BLaER1 treated with 17β-estradiol and CSF1 and Interleukin-3, amounts not matched to agents 10 nM and 100 nM (cell line): ENCODE measurements around the gene TSPAN17.

Experiments
- H3K27ac ChIP-seq, 11 experiments: shearing (Covaris generic); formaldehyde crosslinking; 2 replicates each; pipeline ENCODE4 v1.8.1; 2022
- H3K27me3 ChIP-seq, 11 experiments: shearing (Covaris generic); formaldehyde crosslinking; 2 replicates each; pipeline ENCODE4 v1.8.1; 2022
- H3K36me3 ChIP-seq, 11 experiments: shearing (Covaris generic); formaldehyde crosslinking; 2 replicates each; pipeline ENCODE4 v1.8.1; 2022
- H3K4me1 ChIP-seq, 10 experiments: shearing (Covaris generic); formaldehyde crosslinking; 2 replicates each; pipeline ENCODE4 v1.8.1; 2022
- H3K4me2 ChIP-seq, 11 experiments: shearing (Covaris generic); formaldehyde crosslinking; 2 replicates each; pipeline ENCODE4 v1.8.1; 2022
- H3K4me3 ChIP-seq, 10 experiments: shearing (Covaris generic); formaldehyde crosslinking; 2 replicates each; pipeline ENCODE4 v1.8.1; 2022
- H3K9ac ChIP-seq, 11 experiments: shearing (Covaris generic); formaldehyde crosslinking; 2 replicates each; pipeline ENCODE4 v1.8.1; 2022
- H3K9me3 ChIP-seq, 11 experiments: shearing (Covaris generic); formaldehyde crosslinking; replicated peaks in 1 of 11; 2 replicates each; pipeline ENCODE4 v1.8.1; 2022
- H4K20me1 ChIP-seq, 11 experiments: shearing (Covaris generic); formaldehyde crosslinking; 2 replicates each; pipeline ENCODE4 v1.8.1; 2022
- Cebpa-rat ChIP-seq, 11 experiments: shearing (Covaris generic); IDR thresholded peaks; 2 replicates each; pipeline ENCODE4 v1.8.1; 2022

The TSPAN17 gene

DNA sequence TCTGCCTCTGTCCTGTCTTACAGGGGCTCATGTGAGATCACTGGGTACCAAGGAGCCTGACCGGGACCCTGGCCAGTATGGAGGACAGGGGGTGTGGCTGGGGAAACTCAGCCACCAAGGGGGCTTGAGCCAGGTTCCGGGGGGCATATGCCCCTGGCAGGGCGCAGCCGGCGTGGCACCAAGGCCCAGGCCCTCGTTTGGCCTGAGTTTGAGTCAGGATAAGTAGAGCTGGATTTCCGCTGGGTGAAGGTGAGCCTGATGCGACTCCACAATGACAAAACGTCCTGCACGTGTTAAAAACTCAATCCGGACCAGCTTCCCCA lies 616 bp upstream of the TSPAN17 start:
- Histone ChIP-seq H3K36me3 (no peaks in the 10 kb centered on the region), H4K20me1 (peaks cover 21 to 39% (median 36%) of the 10 kb centered on the region in 11 experiments; a peak in 20 of 22 replicates), H3K9me3 (no peaks in the 10 kb centered on the region), H3K4me3 (peak overlapping the region in 9 of 10 experiments; percentile 64 to 82 (median 74); a peak in 16 of 20 replicates), H3K9ac (peak overlapping the region; percentile 39 to 88 (median 84); a peak in 20 of 22 replicates), H3K27ac (peak overlapping the region in 10 of 11 experiments; percentile 44 to 91 (median 78); a peak in 19 of 22 replicates), H3K27me3 (peaks cover 0 to 10% (median 0%) of the 10 kb centered on the region in 11 experiments; a peak in 1 of 22 replicates), H3K4me1 (peaks cover 47 to 73% (median 67%) of the 10 kb centered on the region in 10 experiments), H3K4me2 (peak overlapping the region; percentile 75 to 99 (median 89))
- no peak for TF ChIP-seq Cebpa-rat (IDR thresholded peaks at IDR 0.05)

GRCh38 chr5:176647843-176648473 lies 674 bp downstream of the TSPAN17 start:
- Histone ChIP-seq H3K4me3 (peak overlapping the region; percentile 64 to 82 (median 74)), H4K20me1 (peaks cover 23 to 52% (median 48%) of the 10 kb centered on the region in 11 experiments; a peak in 20 of 22 replicates), H3K36me3 (peaks cover 0 to 10% (median 3%) of the 10 kb centered on the region in 11 experiments; a peak in 10 of 22 replicates), H3K9ac (peak overlapping the region; percentile 76 to 92 (median 85)), H3K4me2 (peak overlapping the region; percentile 95 to 100 (median 99)), H3K27ac (peak overlapping the region; percentile 76 to 91 (median 84)), H3K9me3 (no peaks in the 10 kb centered on the region), H3K27me3 (peaks cover 0 to 10% (median 0%) of the 10 kb centered on the region in 11 experiments; a peak in 1 of 22 replicates), H3K4me1 (peaks cover 58 to 86% (median 80%) of the 10 kb centered on the region in 10 experiments)
- TF ChIP-seq Cebpa-rat (IDR thresholded peaks at IDR 0.05): no peak

DNA sequence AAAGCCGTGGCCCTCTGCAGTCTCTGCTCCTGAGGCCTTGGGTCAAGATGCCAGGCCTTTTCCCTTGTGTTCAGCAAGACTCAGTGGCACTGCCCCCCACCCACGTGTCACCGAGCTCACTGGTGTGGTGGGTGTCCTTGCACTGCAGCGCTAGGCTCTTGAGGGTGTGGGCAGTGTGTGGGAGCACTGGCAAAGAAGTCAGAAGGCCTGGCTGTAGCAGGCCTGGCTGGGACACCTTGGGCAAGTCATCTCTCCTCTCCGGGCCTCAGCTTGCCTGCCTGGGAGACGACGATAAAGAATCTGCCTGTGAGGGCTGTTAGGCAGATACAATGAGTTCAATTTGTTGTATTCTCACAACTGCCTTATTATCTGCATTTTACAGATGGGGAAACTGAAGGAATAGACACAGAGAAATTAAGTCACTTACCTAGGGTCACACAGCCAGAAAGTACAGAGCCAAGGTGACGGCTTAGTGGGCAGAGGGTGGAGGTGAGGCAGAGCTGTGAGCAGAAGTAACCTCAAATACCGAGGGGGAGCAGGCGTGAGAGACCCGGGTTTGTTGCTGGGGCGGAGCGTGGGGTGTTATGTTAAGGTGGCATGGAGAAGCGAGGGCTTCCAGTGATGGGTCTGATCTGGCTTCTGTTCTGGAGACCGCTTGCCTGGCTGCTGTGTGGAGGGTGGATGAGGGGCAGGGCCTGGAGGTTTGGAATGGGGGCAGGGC lies 1.4 kb downstream of the TSPAN17 start:
- Histone ChIP-seq H3K36me3 (peaks cover 0 to 16% (median 7%) of the 10 kb centered on the region in 11 experiments; a peak in 11 of 22 replicates), H3K9ac (peak overlapping the region; percentile 76 to 92 (median 85)), H3K4me2 (peak overlapping the region; percentile 95 to 100 (median 99)), H4K20me1 (peaks cover 26 to 59% (median 55%) of the 10 kb centered on the region in 11 experiments; a peak in 20 of 22 replicates), H3K27ac (peak overlapping the region in 8 of 11 experiments; percentile 76 to 91 (median 84); a peak in 14 of 22 replicates), H3K4me1 (peaks cover 64 to 87% (median 83%) of the 10 kb centered on the region in 10 experiments), H3K4me3 (peak overlapping the region; percentile 64 to 82 (median 74)), H3K9me3 (no peaks in the 10 kb centered on the region), H3K27me3 (peaks cover 0 to 10% (median 0%) of the 10 kb centered on the region in 11 experiments; a peak in 1 of 22 replicates)
- TF ChIP-seq Cebpa-rat (IDR thresholded peaks at IDR 0.05): no peak

GRCh38 chr5:176650354-176650884 lies 3.1 kb downstream of the TSPAN17 start:
- peak overlapping the region; percentile 95 to 100 (median 99) for H3K4me2 ChIP-seq
- TF ChIP-seq Cebpa-rat (IDR thresholded peaks at IDR 0.05): no peak
- peaks cover 32 to 77% (median 69%) of the 10 kb centered on the region in 11 experiments; a peak in 20 of 22 replicates for H4K20me1 ChIP-seq
- H3K27me3 ChIP-seq: peaks cover 0 to 10% (median 0%) of the 10 kb centered on the region in 11 experiments; a peak in 1 of 22 replicates
- H3K27ac ChIP-seq: peak overlapping the region in 3 of 11 experiments; percentile 52 to 62 (median 58); a peak in 3 of 22 replicates
- H3K36me3 ChIP-seq: peaks cover 0 to 34% (median 22%) of the 10 kb centered on the region in 11 experiments; a peak in 19 of 22 replicates
- H3K4me1 ChIP-seq: peaks cover 64 to 90% (median 81%) of the 10 kb centered on the region in 10 experiments
- H3K9ac ChIP-seq: peak overlapping the region in 5 of 11 experiments; percentile 39 to 69 (median 66); a peak in 9 of 22 replicates
- no peaks in the 10 kb centered on the region for H3K9me3 ChIP-seq
- peak overlapping the region in 4 of 10 experiments; percentile 41 to 56 (median 50); a peak in 6 of 20 replicates for H3K4me3 ChIP-seq

DNA sequence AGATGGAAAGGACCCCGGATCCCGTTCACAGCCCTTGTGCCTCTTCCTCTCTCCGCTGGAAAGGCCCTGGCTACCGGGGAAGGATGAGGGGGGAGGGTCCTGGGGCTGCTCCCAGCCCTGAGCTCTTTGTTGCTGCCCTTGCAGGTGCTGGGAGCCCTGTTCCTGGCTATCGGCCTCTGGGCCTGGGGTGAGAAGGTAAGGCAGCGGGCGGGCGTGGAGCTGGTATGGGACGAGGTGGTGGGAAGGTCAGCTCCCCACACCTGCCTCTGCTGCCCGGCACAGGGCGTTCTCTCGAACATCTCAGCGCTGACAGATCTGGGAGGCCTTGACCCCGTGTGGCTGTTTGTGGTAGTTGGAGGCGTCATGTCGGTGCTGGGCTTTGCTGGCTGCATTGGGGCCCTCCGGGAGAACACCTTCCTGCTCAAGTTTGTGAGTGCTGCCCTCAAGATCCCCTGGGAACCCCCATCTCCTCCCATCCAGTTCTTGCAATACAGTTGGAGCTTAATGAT lies 4.2 kb downstream of the TSPAN17 start:
- Histone ChIP-seq H3K27me3 (peaks cover 0 to 10% (median 0%) of the 10 kb centered on the region in 11 experiments; a peak in 1 of 22 replicates), H4K20me1 (peaks cover 32 to 86% (median 75%) of the 10 kb centered on the region in 11 experiments; a peak in 20 of 22 replicates), H3K4me3 (peak overlapping the region in 7 of 10 experiments; percentile 31 to 56 (median 41); a peak in 13 of 20 replicates), H3K4me1 (peaks cover 58 to 92% (median 75%) of the 10 kb centered on the region in 10 experiments), H3K27ac (peak overlapping the region in 5 of 11 experiments; percentile 17 to 62 (median 52); a peak in 8 of 22 replicates), H3K36me3 (peaks cover 0 to 43% (median 30%) of the 10 kb centered on the region in 11 experiments; a peak in 19 of 22 replicates), H3K9me3 (no peaks in the 10 kb centered on the region), H3K4me2 (peak overlapping the region; percentile 95 to 100 (median 99)), H3K9ac (peak overlapping the region in 9 of 11 experiments; percentile 9 to 69 (median 39); a peak in 18 of 22 replicates)
- TF ChIP-seq Cebpa-rat (IDR thresholded peaks at IDR 0.05): no peak

DNA sequence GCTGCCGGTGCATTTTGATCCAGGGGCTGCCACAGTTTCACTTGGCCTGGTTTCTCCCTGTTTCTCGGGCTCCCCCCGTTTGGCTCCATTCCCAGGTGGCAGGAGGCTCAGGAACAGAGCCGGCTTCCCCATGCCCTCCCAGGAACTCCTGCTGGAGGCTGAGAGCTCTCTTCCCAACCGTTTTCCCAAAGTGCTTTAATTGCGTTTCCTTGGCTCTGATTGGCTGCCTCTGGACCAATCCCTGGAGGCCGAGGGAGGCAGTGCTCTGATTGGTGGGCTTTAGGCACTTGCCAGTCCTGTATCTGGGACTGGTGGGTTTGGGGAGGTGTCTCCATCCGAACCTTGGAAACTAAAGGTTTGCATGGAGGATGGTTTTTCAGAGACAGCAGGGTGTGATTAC lies 4.9 kb downstream of the TSPAN17 start:
- no peak for TF ChIP-seq Cebpa-rat (IDR thresholded peaks at IDR 0.05)
- peak overlapping the region in 6 of 10 experiments; percentile 21 to 56 (median 46); a peak in 8 of 20 replicates for H3K4me3 ChIP-seq

GRCh38 chr5:176653401-176654385 lies 6.4 kb downstream of the TSPAN17 start:
- TF ChIP-seq Cebpa-rat (IDR thresholded peaks at IDR 0.05): no peak
- no peaks in the 10 kb centered on the region for H3K9me3 ChIP-seq
- H3K36me3 ChIP-seq: peaks cover 0 to 54% (median 42%) of the 10 kb centered on the region in 11 experiments; a peak in 20 of 22 replicates
- peaks cover 0 to 10% (median 0%) of the 10 kb centered on the region in 11 experiments; a peak in 1 of 22 replicates for H3K27me3 ChIP-seq
- H4K20me1 ChIP-seq: peaks cover 39 to 98% (median 83%) of the 10 kb centered on the region in 11 experiments; a peak in 21 of 22 replicates
- no peak overlapping the region for H3K4me3 ChIP-seq
- no peak overlapping the region for H3K27ac ChIP-seq
- H3K4me2 ChIP-seq: peak overlapping the region; percentile 35 to 100 (median 99); a peak in 20 of 22 replicates
- peak overlapping the region in 2 of 11 experiments; percentile 16 to 28; a peak in 1 of 22 replicates for H3K9ac ChIP-seq
- peaks cover 53 to 87% (median 72%) of the 10 kb centered on the region in 10 experiments for H3K4me1 ChIP-seq

More for the DNA sequence above, 4.9 kb downstream of the TSPAN17 start:
- Histone ChIP-seq H3K27ac (peak overlapping the region in 4 of 11 experiments; percentile 53 to 68 (median 58); a peak in 6 of 22 replicates), H3K4me1 (peaks cover 55 to 88% (median 71%) of the 10 kb centered on the region in 10 experiments), H3K27me3 (peaks cover 0 to 10% (median 0%) of the 10 kb centered on the region in 11 experiments; a peak in 1 of 22 replicates), H3K9me3 (no peaks in the 10 kb centered on the region), H3K4me2 (peak overlapping the region; percentile 95 to 100 (median 99)), H4K20me1 (peaks cover 33 to 92% (median 81%) of the 10 kb centered on the region in 11 experiments; a peak in 20 of 22 replicates), H3K36me3 (peaks cover 0 to 49% (median 37%) of the 10 kb centered on the region in 11 experiments; a peak in 20 of 22 replicates), H3K9ac (peak overlapping the region in 6 of 11 experiments; percentile 35 to 69 (median 60); a peak in 9 of 22 replicates)
